KG1 (cell line): ENCODE data around the gene COL16A1.

ENCODE experiments used
- DNase-seq: peaks from one replicate; lab custom pipeline; 2025; lab: John Stamatoyannopoulos, UW

Gene COL16A1

GRCh38 chr1:31624731-31625514 lies 78.9 kb downstream of the COL16A1 start:
- no peak for DNase-seq

DNA sequence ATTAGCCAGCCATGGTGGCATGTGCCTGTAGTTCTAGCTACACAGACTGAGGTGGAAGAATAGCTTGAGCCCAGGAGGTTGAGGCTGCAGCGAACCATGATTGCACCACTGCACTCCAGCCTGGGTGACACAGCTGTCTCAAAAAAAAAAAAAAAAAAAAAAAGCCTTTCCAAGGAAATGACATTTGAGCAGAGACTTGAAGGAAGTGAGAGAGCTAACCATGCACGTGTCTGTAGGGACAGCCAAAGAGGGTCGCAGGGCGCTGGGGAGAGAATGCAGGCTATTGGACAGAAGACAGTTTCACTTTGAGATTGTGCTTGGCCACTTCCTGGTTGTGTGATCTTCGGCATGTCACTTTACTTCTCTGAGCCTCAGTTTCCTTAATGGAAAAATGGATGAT lies 79.5 kb downstream of the COL16A1 start:
- DNase-seq, result no peak

DNA sequence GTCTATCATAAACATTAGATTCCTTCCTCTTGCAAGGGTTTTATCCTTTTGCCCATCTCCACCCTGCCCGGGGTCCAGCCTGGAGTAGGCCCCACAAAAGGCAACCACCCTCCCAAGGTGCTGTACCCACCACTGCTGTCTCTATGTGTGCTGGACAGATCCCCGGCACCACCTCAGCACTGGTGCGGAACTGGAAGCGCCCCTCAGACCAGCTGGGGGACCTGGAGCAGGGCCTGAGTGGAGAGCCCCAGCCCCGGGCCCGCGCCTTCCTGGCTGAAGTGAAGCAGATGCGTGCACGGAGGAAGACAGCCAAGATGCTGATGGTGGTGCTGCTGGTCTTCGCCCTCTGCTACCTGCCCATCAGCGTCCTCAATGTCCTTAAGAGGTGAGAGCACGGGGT lies 80.5 kb downstream of the COL16A1 start:
- DNase-seq, result no peak

DNA sequence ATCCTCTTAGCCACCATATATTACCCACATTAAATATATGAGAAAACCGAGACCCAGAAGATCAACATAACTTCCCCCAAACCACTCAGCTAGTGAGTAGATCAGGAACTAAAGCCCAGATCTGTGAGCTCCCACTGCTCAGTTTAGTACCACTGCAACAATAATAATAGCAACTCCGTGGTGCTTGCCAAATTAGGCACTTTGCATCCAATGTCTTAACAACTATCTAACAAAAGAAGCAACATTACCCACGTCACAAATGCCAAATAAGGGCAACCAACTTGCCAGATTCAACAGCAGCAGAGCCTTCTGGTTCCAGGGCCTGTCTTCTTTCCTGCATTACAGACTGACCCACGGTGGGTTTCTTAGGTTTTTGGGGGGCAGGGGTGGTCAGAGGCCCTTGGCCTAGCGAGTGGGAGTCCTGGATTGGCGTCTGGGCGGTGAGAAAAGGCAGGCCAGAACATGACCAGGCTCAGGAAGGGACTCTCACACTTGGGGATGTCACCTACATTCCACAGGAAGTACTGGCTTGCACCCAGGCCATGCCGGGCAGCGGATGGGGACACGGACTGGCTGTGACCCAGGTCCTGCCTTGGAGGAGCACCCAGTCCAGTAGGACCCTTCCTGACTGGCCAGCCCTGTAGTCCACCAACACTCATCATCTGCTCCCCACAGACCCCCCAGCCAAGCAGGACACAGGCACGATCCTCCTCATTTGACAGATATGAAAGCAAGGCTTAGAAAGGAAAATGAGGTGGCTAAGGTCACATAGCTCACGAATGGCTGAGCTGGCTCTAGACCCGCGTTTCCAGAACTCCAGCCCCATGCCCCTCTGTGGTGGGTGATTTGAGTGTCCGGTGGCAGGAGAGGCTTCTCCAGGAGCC lies 81.7 kb downstream of the COL16A1 start:
- no peak for DNase-seq

DNA sequence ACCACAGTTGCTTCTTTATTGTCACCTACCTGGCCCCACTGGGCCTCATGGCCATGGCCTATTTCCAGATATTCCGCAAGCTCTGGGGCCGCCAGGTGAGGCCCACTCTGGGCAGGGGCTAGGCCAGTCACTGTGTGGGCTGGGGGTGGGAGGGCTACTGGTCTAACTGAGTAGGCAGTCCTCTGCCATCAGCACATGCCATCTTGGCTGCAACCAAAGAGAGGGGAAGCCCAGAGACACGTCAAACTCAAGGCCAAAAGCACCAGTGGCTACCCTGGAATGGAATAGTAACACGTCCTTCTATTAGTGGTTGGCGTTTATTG lies 82.4 kb downstream of the COL16A1 start:
- no peak for DNase-seq

GRCh38 chr1:31620631-31621497 lies 83.0 kb downstream of the COL16A1 start:
- no peak for DNase-seq

- DNase-seq, result no peak
Observed at GRCh38 chr1:31618916-31619846, 84.6 kb downstream of the COL16A1 start.

GRCh38 chr1:31617916-31618746 lies 85.7 kb downstream of the COL16A1 start:
- no peak for DNase-seq

GRCh38 chr1:31617218-31617915 lies 86.5 kb downstream of the COL16A1 start, which contains the start of gene HCRTR1:
Gene HCRTR1 (plus strand): TSS chr1:31617689. CDS start chr1:31619193, 1,504 bp downstream.
- no peak for DNase-seq

- DNase-seq, result no peak
Observed at GRCh38 chr1:31615939-31616338, 87.9 kb downstream of the COL16A1 start.

- no peak for DNase-seq
Observed at GRCh38 chr1:31615414-31615813, 88.4 kb downstream of the COL16A1 start.

DNA sequence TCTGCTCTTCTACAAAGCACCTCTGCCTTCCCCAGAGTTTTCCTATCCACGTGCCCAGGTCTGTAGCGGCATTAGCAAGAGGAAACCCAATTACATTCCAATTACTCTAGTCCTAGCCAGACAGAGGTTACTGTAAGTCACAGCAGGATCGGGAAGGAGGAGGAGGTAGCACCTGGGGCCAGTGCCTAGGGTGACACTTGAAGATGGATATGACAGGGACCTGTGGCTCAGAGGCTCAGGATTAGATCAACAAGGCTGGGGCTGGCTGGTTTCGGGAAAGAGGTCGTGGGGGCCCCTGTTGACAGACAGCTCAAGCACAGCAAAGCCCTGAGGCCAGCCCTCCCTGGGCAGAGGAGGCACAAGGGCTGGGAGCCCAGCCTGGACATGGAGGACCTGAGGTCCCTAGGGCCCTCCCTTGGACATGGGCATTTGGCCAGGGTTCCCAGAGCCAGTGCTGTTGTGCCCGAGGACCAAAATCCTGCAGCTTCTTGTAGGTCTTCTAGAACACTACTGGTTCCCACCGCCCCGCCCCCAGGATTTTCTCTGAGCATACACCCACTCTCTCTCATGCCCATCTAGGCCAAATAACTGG lies 89.3 kb downstream of the COL16A1 start:
- no peak for DNase-seq

- no peak for DNase-seq
Observed at GRCh38 chr1:31609514-31610118, 94.2 kb downstream of the COL16A1 start.

GRCh38 chr1:31607360-31607759 lies 96.5 kb downstream of the COL16A1 start:
- DNase-seq, result no peak

- DNase-seq, result no peak
Observed at GRCh38 chr1:31605908-31606427, 97.8 kb downstream of the COL16A1 start.
